Astrocyte (in vitro differentiated cells and primary cell): ENCODE measurements around the gene GSTM2. TPM values are rescaled to one million over a fixed set of nuclear protein-coding genes. Genes with fewer than 3 reads are reported as not detected.
A peak's percentile ranks its signal among the peaks of the same experiment; 100 is the strongest.

ENCODE experiments used
- DNase-seq: peaks from one replicate; pipeline ENCODE4 v3.0.0-alpha.2; 2010; ENCODE audit warnings: low read depth
- FAIRE-seq: peaks from 2 replicates; lab custom pipeline; 2011; peaks lifted over from hg19 to GRCh38; lab: Jason Lieb, UNC
- H2AFZ ChIP-seq: 2 replicates; pipeline ENCODE4 v1.6.0; 2012; ENCODE audit warnings: low read depth, low read length, inconsistent platforms
- H3K27ac ChIP-seq: 2 replicates; pipeline ENCODE4 v1.5.1; 2011; ENCODE audit warnings: low read depth, low read length, inconsistent platforms
- H3K27me3 ChIP-seq: 2 replicates; pipeline ENCODE4 v1.6.0; 2011; ENCODE audit warnings: low read length, inconsistent platforms; ENCODE audit not compliant: insufficient read depth
- H3K36me3 ChIP-seq: 2 replicates; pipeline ENCODE4 v1.5.1; 2011; ENCODE audit warnings: low read length, inconsistent platforms; ENCODE audit not compliant: insufficient read depth
- H3K4me1 ChIP-seq: 2 replicates; pipeline ENCODE4 v1.5.1; 2011; ENCODE audit warnings: low read length, inconsistent platforms; ENCODE audit not compliant: insufficient read depth
- H3K4me2 ChIP-seq: 2 replicates; pipeline ENCODE4 v1.6.0; 2012; ENCODE audit warnings: low read length, inconsistent platforms
- H3K4me3 ChIP-seq: 2 replicates; pipeline ENCODE4 v1.5.1; 2011; ENCODE audit warnings: low read depth, mild to moderate bottlenecking, low read length, inconsistent platforms; ENCODE audit not compliant: insufficient read depth
- H3K79me2 ChIP-seq: 2 replicates; pipeline ENCODE4 v1.6.0; 2012; ENCODE audit warnings: mild to moderate bottlenecking, low read length, inconsistent platforms; ENCODE audit not compliant: insufficient read depth
- H3K9ac ChIP-seq: 2 replicates; pipeline ENCODE4 v1.6.0; 2012; ENCODE audit warnings: mild to moderate bottlenecking, low read length, inconsistent platforms
- H3K9me3 ChIP-seq: 2 replicates; pipeline ENCODE4 v1.5.1; 2012; ENCODE audit warnings: low read depth, mild to moderate bottlenecking, low read length, inconsistent platforms; ENCODE audit not compliant: insufficient read depth
- H4K20me1 ChIP-seq: 2 replicates; pipeline ENCODE4 v1.6.0; 2012; ENCODE audit warnings: low read length, inconsistent platforms; ENCODE audit not compliant: insufficient read depth
- H3K27ac Mint-ChIP-seq: one replicate; pipeline ENCODE4 v1.8.0; 2021; ENCODE audit warnings: mild to moderate bottlenecking, mixed read lengths; ENCODE audit not compliant: unreplicated experiment
- H3K27me3 Mint-ChIP-seq: one replicate; pipeline ENCODE4 v1.8.0; 2021; ENCODE audit warnings: low read depth, mixed read lengths; ENCODE audit not compliant: unreplicated experiment
- H3K36me3 Mint-ChIP-seq: one replicate; pipeline ENCODE4 v1.8.0; 2021; ENCODE audit warnings: low read depth, mixed read lengths; ENCODE audit not compliant: unreplicated experiment
- H3K4me1 Mint-ChIP-seq: one replicate; pipeline ENCODE4 v1.8.0; 2021; ENCODE audit warnings: low read depth, mixed read lengths; ENCODE audit not compliant: unreplicated experiment
- H3K4me3 Mint-ChIP-seq: one replicate; pipeline ENCODE4 v1.8.0; 2021; ENCODE audit warnings: mild to moderate bottlenecking, moderate library complexity, mixed read lengths; ENCODE audit not compliant: unreplicated experiment
- H3K9me3 Mint-ChIP-seq: one replicate; pipeline ENCODE4 v1.8.0; 2021; ENCODE audit warnings: mild to moderate bottlenecking, mixed read lengths; ENCODE audit not compliant: unreplicated experiment
- EZH2 ChIP-seq: IDR thresholded peaks from 2 replicates; pipeline ENCODE4 v1.6.1; 2012; ENCODE audit warnings: mild to moderate bottlenecking, low read length, inconsistent platforms; ENCODE audit not compliant: insufficient read depth
- total RNA-seq: library from RNA; stranded (reverse); gene quantifications from 2 replicates; pipeline ENCODE4 v1.2.1, GENCODE V29; 2021
- TF ChIP-seq, protein P1 (sequence below): IDR thresholded peaks from 2 replicates; pipeline ENCODE4 v1.5.1; 2011; ENCODE audit warnings: low read depth, mild to moderate bottlenecking, inconsistent platforms, low read length, moderate library complexity; ENCODE audit not compliant: insufficient read depth

GSTM2 gene
- total RNA-seq, 1 donor from 2014 or later = 13.4 TPM

GRCh38 chr1:109629372-109630030 lies 38.4 kb upstream of the GSTM2 start:
- peak overlapping the region; percentile 67 for H3K27ac ChIP-seq
- H3K9me3 ChIP-seq = no peaks in the 10 kb centered on the region
- no peak overlapping the region for H3K4me3 ChIP-seq
- no peak for FAIRE-seq
- Mint-ChIP-seq H3K9me3 (peaks cover 2% of the 10 kb centered on the region), H3K27ac (peak overlapping the region; percentile 62), H3K4me3 (no peak overlapping the region), H3K27me3 (no peaks in the 10 kb centered on the region), H3K4me1 (peaks cover 18% of the 10 kb centered on the region), H3K36me3 (peaks cover 28% of the 10 kb centered on the region)
- peaks cover 72% of the 10 kb centered on the region for H4K20me1 ChIP-seq
- H3K36me3 ChIP-seq = peaks cover 24% of the 10 kb centered on the region
- H3K4me1 ChIP-seq = peaks cover 10% of the 10 kb centered on the region
- peaks cover 24% of the 10 kb centered on the region for H3K79me2 ChIP-seq
- no peaks in the 10 kb centered on the region for H3K27me3 ChIP-seq
- H2AFZ ChIP-seq = no peak overlapping the region
- TF ChIP-seq, protein P1, sequence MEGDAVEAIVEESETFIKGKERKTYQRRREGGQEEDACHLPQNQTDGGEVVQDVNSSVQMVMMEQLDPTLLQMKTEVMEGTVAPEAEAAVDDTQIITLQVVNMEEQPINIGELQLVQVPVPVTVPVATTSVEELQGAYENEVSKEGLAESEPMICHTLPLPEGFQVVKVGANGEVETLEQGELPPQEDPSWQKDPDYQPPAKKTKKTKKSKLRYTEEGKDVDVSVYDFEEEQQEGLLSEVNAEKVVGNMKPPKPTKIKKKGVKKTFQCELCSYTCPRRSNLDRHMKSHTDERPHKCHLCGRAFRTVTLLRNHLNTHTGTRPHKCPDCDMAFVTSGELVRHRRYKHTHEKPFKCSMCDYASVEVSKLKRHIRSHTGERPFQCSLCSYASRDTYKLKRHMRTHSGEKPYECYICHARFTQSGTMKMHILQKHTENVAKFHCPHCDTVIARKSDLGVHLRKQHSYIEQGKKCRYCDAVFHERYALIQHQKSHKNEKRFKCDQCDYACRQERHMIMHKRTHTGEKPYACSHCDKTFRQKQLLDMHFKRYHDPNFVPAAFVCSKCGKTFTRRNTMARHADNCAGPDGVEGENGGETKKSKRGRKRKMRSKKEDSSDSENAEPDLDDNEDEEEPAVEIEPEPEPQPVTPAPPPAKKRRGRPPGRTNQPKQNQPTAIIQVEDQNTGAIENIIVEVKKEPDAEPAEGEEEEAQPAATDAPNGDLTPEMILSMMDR = no peak
- TF ChIP-seq EZH2 = no peak
- no peak overlapping the region for H3K4me2 ChIP-seq
- no peak overlapping the region for H3K9ac ChIP-seq
- DNase-seq = no peak

DNA sequence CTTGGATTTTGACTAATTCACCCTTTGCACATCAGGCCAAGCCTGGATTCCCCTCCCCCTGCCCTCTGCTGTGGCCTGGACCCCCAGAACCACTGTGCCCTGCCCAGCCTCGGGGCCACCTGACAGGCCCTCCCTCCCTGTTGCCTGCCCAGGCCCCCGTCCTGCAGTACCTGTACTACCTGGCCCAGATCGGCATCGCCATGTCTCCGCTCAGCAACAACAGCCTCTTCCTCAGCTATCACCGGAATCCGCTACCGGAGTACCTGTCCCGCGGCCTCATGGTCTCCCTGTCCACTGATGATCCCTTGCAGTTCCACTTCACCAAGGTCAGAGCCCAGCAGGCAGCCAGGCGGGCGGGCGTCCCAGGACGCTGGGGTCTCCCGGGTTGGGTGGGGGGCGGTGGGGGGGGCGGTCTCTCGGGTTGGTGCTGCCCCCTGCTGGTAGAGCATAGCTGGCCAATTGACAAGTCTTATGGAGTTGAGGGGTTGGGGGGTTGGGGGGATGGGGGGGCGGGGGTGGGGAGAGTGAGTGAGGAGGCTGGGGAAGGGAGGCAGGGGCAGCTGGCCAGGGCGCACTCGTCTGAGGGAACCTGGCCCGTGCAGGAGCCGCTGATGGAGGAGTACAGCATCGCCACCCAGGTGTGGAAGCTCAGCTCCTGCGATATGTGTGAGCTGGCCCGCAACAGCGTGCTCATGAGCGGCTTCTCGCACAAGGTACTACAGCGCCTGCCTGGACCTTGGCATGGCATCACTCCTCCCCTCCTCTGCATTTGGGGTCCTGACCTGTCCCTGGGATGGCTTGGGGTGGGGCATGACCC lies 37.6 kb upstream of the GSTM2 start:
- Histone ChIP-seq H3K9ac (no peak overlapping the region), H3K79me2 (peaks cover 16% of the 10 kb centered on the region), H3K36me3 (peaks cover 24% of the 10 kb centered on the region), H3K4me1 (peaks cover 10% of the 10 kb centered on the region), H2AFZ (no peak overlapping the region), H3K4me3 (no peak overlapping the region), H4K20me1 (peaks cover 64% of the 10 kb centered on the region), H3K27ac (no peak overlapping the region), H3K27me3 (no peaks in the 10 kb centered on the region), H3K9me3 (no peaks in the 10 kb centered on the region), H3K4me2 (no peak overlapping the region)
- no peak for DNase-seq
- H3K27me3 Mint-ChIP-seq = no peaks in the 10 kb centered on the region
- H3K4me1 Mint-ChIP-seq = peaks cover 15% of the 10 kb centered on the region
- H3K27ac Mint-ChIP-seq = no peak overlapping the region
- peaks cover 28% of the 10 kb centered on the region for H3K36me3 Mint-ChIP-seq
- FAIRE-seq = no peak
- H3K9me3 Mint-ChIP-seq = peaks cover 2% of the 10 kb centered on the region
- peak overlapping the region; percentile 27 for H3K4me3 Mint-ChIP-seq
- no peak for TF ChIP-seq EZH2
- TF ChIP-seq, protein P1 = no peak
